ENCODE measurements around the gene CCDC40. TPM values are rescaled to one million over a fixed set of nuclear protein-coding genes. Genes with fewer than 3 reads are reported as not detected.
"Not testable (repeated sequence)": the region's sequence is repeated elsewhere in the genome, so short reads cannot be mapped to it uniquely, and the experiment has no call there.

The CCDC40 gene
- total RNA-seq, 2 experiments from 2014 or later: 0.20 to 0.84 TPM

GRCh38 chr17:80030730-80031410 is 5.6 kb upstream of the CCDC40 start:
- CTCF ChIA-PET: no interaction called here
- peaks cover 14% of the 10 kb centered on the region for H3K4me1 Mint-ChIP-seq
- H3K36me3 Mint-ChIP-seq: no peaks in the 10 kb centered on the region
- peaks cover 18% of the 10 kb centered on the region for H3K27me3 Mint-ChIP-seq
- H3K27ac Mint-ChIP-seq: no peak overlapping the region
- ATAC-seq (no peak), DNase-seq (no peak)
- H3K9me3 Mint-ChIP-seq (ENCODE audit: low read depth): no peaks in the 10 kb centered on the region
- no peak overlapping the region for H3K4me3 Mint-ChIP-seq

GRCh38 chr17:80031691-80032430 is 4.6 kb upstream of the CCDC40 start:
- DNase-seq (no peak), ATAC-seq (no peak)
- Mint-ChIP-seq H3K9me3 (ENCODE audit: low read depth) (no peaks in the 10 kb centered on the region), H3K4me1 (peaks cover 15% of the 10 kb centered on the region), H3K27ac (no peak overlapping the region), H3K4me3 (no peak overlapping the region), H3K27me3 (peaks cover 21% of the 10 kb centered on the region), H3K36me3 (no peaks in the 10 kb centered on the region)
- CTCF ChIA-PET: interaction anchor here (3.5 kb wide), 1 partner anchor 26 kb away, joined by 16 read pairs; no protein-coding TSS in a partner anchor

- CTCF ChIA-PET: interaction anchor here (2.1 to 3.5 kb wide), 2 partner anchors 24 to 26 kb away, joined by 8 to 16 read pairs; no protein-coding TSS in a partner anchor
- peaks cover 27% of the 10 kb centered on the region for H3K27me3 Mint-ChIP-seq
- ATAC-seq: no peak
- no peak overlapping the region for H3K27ac Mint-ChIP-seq
- H3K9me3 Mint-ChIP-seq (ENCODE audit: low read depth): no peaks in the 10 kb centered on the region
- no peak overlapping the region for H3K4me3 Mint-ChIP-seq
- H3K36me3 Mint-ChIP-seq: no peaks in the 10 kb centered on the region
- DNase-seq: no peak
- peaks cover 18% of the 10 kb centered on the region for H3K4me1 Mint-ChIP-seq
These were observed 3.7 kb upstream of the CCDC40 start for GRCh38 chr17:80032614-80033171.

- no peak overlapping the region for H3K27ac Mint-ChIP-seq
These were observed 2.6 kb upstream of the CCDC40 start for GRCh38 chr17:80033840-80034239.

GRCh38 chr17:80034791-80035686 is 1.4 kb upstream of the CCDC40 start:
- ATAC-seq (peak; percentile 37), DNase-seq (peak; percentile 75)
- Mint-ChIP-seq H3K4me3 (peak overlapping the region; percentile 75), H3K27me3 (peaks cover 35% of the 10 kb centered on the region), H3K9me3 (ENCODE audit: low read depth) (no peaks in the 10 kb centered on the region), H3K4me1 (peaks cover 16% of the 10 kb centered on the region), H3K27ac (peak overlapping the region; percentile 19), H3K36me3 (no peaks in the 10 kb centered on the region)
- CTCF ChIA-PET: interaction anchor here (0.9 to 3.5 kb wide), 4 partner anchors 24 to 66 kb away, joined by 3 to 16 read pairs (median 4); partner anchors contain the start of gene GAA

More at GRCh38 chr17:80033840-80034239, 2.6 kb upstream of the CCDC40 start:
- DNase-seq (no peak), ATAC-seq (no peak)
- H3K27me3 Mint-ChIP-seq: peaks cover 34% of the 10 kb centered on the region
- CTCF ChIA-PET: interaction anchor here (0.7 to 3.5 kb wide), 4 partner anchors 23 to 68 kb away, joined by 3 to 16 read pairs (median 6); partner anchors contain the start of gene GAA
- no peaks in the 10 kb centered on the region for H3K36me3 Mint-ChIP-seq
- H3K4me1 Mint-ChIP-seq: peaks cover 18% of the 10 kb centered on the region
- no peak overlapping the region for H3K4me3 Mint-ChIP-seq
- H3K9me3 Mint-ChIP-seq (ENCODE audit: low read depth): no peaks in the 10 kb centered on the region

GRCh38 chr17:80035687-80035936 is 830 bp upstream of the CCDC40 start, which contains the start of gene TBC1D16:
TBC1D16 (minus strand) TSS chr17:80035872; CDS start chr17:80013547, 22,325 bp downstream.
- H3K4me3 Mint-ChIP-seq: peak within 1 kb of the TSS; percentile 75
- CTCF ChIA-PET: interaction anchor here (0.9 to 3.5 kb wide), 3 partner anchors 27 to 66 kb away, joined by 3 to 16 read pairs (median 4); partner anchors contain the start of gene GAA
- DNase-seq: no peak
- H3K4me1 Mint-ChIP-seq: peaks cover 16% of the 10 kb centered on the region
- H3K27ac Mint-ChIP-seq: peak within 1 kb of the TSS; percentile 32
- peaks cover 35% of the 10 kb centered on the region for H3K27me3 Mint-ChIP-seq
- no peak for ATAC-seq
- no peaks in the 10 kb centered on the region for H3K36me3 Mint-ChIP-seq
- H3K9me3 Mint-ChIP-seq (ENCODE audit: low read depth): no peaks in the 10 kb centered on the region

GRCh38 chr17:80036715-80037477 is 454 bp downstream of the CCDC40 start:
- H3K4me3 Mint-ChIP-seq: peak overlapping the region; percentile 67
- peak overlapping the region; percentile 19 for H3K27ac Mint-ChIP-seq
- H3K4me1 Mint-ChIP-seq: peaks cover 12% of the 10 kb centered on the region
- CTCF ChIA-PET: no interaction called here
- DNase-seq (peak; percentile 52), ATAC-seq (peak; percentile 17)
- H3K27me3 Mint-ChIP-seq: peaks cover 35% of the 10 kb centered on the region
- H3K9me3 Mint-ChIP-seq (ENCODE audit: low read depth): no peaks in the 10 kb centered on the region
- H3K36me3 Mint-ChIP-seq: no peaks in the 10 kb centered on the region

GRCh38 chr17:80043963-80044362 is 7.5 kb downstream of the CCDC40 start:
- Mint-ChIP-seq H3K36me3 (no peaks in the 10 kb centered on the region), H3K9me3 (ENCODE audit: low read depth) (no peaks in the 10 kb centered on the region), H3K4me1 (no peaks in the 10 kb centered on the region), H3K27ac (no peak overlapping the region), H3K4me3 (no peak overlapping the region), H3K27me3 (no peaks in the 10 kb centered on the region)
- DNase-seq: no peak
- CTCF ChIA-PET: interaction anchor here (0.6 kb wide), 1 partner anchor 423 kb away, joined by 3 read pairs; no protein-coding TSS in a partner anchor
- no peak for ATAC-seq

GRCh38 chr17:80045703-80046102 is 9.3 kb downstream of the CCDC40 start:
- H3K4me3 Mint-ChIP-seq: no peak overlapping the region
- CTCF ChIA-PET: interaction anchor here (1.0 kb wide), 1 partner anchor 37 kb away, joined by 3 read pairs; no protein-coding TSS in a partner anchor
- no peaks in the 10 kb centered on the region for H3K9me3 Mint-ChIP-seq (ENCODE audit: low read depth)
- H3K36me3 Mint-ChIP-seq: no peaks in the 10 kb centered on the region
- no peaks in the 10 kb centered on the region for H3K27me3 Mint-ChIP-seq
- H3K4me1 Mint-ChIP-seq: no peaks in the 10 kb centered on the region
- no peak for ATAC-seq
- no peak overlapping the region for H3K27ac Mint-ChIP-seq
- no peak for DNase-seq

- H3K36me3 Mint-ChIP-seq; ATAC-seq; H3K4me1 Mint-ChIP-seq; CTCF ChIA-PET; H3K9me3 Mint-ChIP-seq (ENCODE audit: low read depth); DNase-seq; H3K27ac Mint-ChIP-seq; H3K27me3 Mint-ChIP-seq; H3K4me3 Mint-ChIP-seq: not testable (repeated sequence)
These were observed 10.3 kb downstream of the CCDC40 start for GRCh38 chr17:80046709-80047108.

GRCh38 chr17:80047176-80047575 is 10.7 kb downstream of the CCDC40 start:
- DNase-seq (no peak), ATAC-seq (no peak)
- CTCF ChIA-PET: no interaction called here
- no peaks in the 10 kb centered on the region for H3K36me3 Mint-ChIP-seq
- H3K27me3 Mint-ChIP-seq: no peaks in the 10 kb centered on the region
- H3K9me3 Mint-ChIP-seq (ENCODE audit: low read depth): no peaks in the 10 kb centered on the region
- no peaks in the 10 kb centered on the region for H3K4me1 Mint-ChIP-seq
- H3K27ac Mint-ChIP-seq: no peak overlapping the region
- H3K4me3 Mint-ChIP-seq: no peak overlapping the region

- CTCF ChIA-PET: interaction anchor here (1.1 to 1.4 kb wide), 2 partner anchors 32 to 45 kb away, joined by 3 read pairs; no protein-coding TSS in a partner anchor
- DNase-seq (no peak), ATAC-seq (no peak)
- Mint-ChIP-seq H3K27ac (no peak overlapping the region), H3K4me1 (no peaks in the 10 kb centered on the region), H3K27me3 (no peaks in the 10 kb centered on the region), H3K9me3 (ENCODE audit: low read depth) (no peaks in the 10 kb centered on the region), H3K4me3 (no peak overlapping the region), H3K36me3 (no peaks in the 10 kb centered on the region)
These were observed 13.5 kb downstream of the CCDC40 start for GRCh38 chr17:80049986-80050385.
